Measurements from ENCODE around the gene MYL7.

DNA sequence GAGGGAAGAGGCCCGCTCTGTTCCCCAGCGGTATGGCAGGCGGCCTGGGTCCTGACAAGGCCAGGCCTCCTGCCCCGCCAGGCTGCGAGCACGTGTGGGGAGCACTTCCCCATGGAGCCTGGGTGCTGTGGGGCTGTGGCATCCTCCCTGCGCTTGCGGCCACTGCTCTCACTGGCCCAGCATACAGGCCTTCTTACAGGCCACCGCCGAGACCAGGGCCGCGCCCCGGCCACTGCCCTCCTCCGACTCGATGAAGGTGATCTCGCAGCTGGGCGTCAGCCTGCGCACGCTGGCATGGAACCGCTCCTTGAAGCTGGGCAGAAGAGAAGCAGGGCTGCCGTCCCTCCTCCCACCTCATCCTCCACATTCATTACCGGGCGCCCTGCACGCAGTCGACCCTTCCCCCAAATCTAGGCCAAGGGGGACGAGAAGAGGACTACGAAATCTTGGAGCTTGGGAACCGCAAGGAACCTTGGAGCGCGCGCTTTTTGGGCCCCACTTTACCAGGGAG, 3.9 kb upstream of the MYL7 start:
- TF ChIP-seq, protein P1, sequence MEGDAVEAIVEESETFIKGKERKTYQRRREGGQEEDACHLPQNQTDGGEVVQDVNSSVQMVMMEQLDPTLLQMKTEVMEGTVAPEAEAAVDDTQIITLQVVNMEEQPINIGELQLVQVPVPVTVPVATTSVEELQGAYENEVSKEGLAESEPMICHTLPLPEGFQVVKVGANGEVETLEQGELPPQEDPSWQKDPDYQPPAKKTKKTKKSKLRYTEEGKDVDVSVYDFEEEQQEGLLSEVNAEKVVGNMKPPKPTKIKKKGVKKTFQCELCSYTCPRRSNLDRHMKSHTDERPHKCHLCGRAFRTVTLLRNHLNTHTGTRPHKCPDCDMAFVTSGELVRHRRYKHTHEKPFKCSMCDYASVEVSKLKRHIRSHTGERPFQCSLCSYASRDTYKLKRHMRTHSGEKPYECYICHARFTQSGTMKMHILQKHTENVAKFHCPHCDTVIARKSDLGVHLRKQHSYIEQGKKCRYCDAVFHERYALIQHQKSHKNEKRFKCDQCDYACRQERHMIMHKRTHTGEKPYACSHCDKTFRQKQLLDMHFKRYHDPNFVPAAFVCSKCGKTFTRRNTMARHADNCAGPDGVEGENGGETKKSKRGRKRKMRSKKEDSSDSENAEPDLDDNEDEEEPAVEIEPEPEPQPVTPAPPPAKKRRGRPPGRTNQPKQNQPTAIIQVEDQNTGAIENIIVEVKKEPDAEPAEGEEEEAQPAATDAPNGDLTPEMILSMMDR (IDR thresholded peaks at IDR 0.05 in 2 of 3, conservative IDR thresholded peaks at IDR 0.05 in 1 of 3; ENCODE audit: borderline replicate concordance in 1 of 3, insufficient read depth in 1 of 3, low read depth in 2 of 3, low read length in 2 of 3), result no peak
- TF ChIP-seq CBX3 (IDR thresholded peaks at IDR 0.05; ENCODE audit: low read depth) (no peak), RAD21 (IDR thresholded peaks at IDR 0.05; ENCODE audit: low read depth) (no peak), SIN3A (IDR thresholded peaks at IDR 0.05; ENCODE audit: low read depth) (no peak), SP1 (IDR thresholded peaks at IDR 0.05; ENCODE audit: low read depth) (no peak)
- TF ChIP-seq, protein P2, sequence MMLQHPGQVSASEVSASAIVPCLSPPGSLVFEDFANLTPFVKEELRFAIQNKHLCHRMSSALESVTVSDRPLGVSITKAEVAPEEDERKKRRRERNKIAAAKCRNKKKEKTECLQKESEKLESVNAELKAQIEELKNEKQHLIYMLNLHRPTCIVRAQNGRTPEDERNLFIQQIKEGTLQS (IDR thresholded peaks at IDR 0.05), result no peak

All from HCT116 (cell line).